NCI-H1092 (cell line): ENCODE results near the gene LBHD1.
"Not testable (repeated sequence)": the region's sequence is repeated elsewhere in the genome, so short reads cannot be mapped to it uniquely, and the experiment has no call there.

Experiments used
- DNase-seq: peaks from one replicate; lab custom pipeline; 2025; lab: John Stamatoyannopoulos, UW

Gene LBHD1

DNA sequence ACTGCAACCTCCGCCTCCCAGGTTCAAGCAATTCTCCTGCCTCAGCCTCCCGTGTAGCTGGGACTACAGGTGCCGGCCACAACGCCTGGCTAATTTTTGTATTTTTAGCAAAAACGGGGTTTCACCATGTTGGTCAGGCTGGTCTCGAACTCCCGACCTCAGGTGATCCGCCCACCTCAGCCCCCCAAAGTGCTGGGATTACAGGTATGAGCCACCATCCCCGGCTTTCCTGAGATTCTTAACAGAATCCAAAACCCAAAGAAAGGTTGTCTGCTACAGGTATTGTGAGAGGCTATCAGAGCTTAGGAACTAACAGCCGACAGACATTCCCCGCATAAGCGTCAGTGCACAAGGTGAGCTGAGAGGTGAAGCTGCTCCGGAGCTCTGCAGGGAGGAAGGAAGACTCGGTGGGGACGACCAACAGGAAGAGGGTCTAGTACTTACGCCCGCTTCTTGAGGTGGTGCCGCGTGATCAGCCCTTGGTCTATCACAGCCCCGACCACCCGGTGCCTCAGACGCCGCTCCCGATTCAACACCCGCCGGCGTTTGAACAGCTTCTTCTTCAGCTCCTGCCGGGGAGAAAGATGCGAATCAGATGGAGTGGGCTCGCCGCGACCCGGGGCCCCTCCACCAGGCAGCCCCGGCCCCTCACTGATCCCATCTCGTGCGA is 7.5 kb downstream of the LBHD1 start:
- peak; percentile 69 for DNase-seq

DNA sequence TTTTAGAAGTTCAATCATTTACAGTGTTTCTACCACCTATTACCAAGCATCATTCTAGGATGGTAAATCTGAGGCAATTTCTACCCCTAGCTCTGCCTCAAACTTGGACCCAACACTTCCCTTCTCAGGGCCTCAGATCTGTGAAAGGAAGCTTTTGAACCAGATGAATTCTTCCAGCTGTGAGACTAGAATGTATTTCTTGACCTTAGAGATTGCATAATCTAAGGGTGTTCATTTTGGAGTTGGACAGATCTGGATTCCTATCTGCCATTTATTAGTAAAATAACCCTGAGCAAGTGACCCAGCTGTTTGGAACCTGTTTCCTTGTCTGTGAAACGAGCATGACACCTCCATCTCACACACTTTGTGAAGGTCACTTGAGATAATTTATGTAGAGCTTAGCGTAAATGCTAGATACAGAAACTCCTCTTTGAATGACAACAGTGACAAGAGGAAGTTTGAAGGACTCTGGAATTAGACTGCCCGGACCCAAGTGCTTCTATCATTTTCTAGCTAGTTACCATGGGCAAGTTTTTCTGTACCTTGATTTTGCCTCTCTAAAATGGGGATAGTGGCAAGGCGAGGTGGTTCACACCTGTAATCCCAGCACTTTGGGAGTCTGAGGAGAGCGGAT is 15.2 kb downstream of the LBHD1 start:
- no peak for DNase-seq

DNA sequence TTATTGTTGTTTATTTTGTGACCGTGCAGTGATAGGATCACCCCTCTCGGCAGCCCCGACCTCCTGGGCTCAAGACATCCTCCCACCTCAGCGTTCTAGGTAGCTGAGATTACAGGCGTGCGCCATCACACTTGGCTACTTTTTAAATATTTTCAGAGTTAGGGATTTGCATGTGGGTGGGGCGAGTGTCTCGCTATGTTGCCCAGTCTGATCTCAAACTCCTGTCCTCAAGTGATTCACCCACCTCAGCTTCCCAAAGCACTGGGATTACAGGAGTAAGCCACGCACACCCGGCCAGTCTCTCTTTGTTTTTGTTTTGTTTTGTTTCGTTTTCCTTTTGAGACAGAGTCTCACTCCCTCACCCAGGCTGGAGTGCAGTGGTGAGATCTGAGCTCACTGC is 17.8 kb downstream of the LBHD1 start:
- DNase-seq = no peak

DNA sequence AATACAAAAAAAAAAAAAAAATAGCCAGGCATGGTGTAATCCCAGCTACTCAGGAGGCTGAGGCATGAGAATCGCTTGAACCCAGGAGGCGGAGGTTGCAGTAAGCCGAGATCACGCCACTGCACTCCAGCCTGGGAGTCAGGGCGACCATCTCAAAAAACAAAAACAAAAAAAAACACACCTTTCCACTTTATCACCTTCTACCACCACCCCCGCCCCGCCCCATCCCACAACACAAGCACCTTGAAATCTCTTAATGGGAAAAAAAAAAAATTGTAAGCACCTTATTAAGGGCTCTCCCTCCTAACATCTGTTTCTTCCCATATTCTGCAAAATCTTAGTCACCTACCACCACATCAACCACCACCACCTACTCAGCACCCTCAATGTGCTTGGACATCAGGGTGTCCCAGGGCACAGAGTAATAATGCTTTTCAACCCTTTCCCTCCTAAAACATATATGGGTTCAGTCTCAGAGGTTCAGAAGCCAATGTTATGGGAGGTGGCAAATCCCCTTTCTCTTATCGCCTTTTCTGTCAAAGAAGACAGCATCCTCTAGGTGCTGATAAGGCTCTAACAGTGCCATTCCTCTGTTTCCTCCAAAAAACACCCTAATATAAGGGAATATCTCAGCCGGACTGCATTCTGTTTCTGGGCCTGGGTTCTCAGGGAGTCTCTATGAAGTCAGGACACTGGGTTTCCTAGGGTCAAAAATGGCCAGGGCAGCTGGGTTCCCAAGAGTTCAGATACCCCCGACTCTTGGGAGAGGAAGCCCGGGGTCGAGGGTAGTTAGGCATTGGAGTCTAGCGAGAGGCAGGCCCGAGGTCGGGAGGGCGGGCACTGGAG is 19.7 kb downstream of the LBHD1 start:
- DNase-seq = no peak

DNA sequence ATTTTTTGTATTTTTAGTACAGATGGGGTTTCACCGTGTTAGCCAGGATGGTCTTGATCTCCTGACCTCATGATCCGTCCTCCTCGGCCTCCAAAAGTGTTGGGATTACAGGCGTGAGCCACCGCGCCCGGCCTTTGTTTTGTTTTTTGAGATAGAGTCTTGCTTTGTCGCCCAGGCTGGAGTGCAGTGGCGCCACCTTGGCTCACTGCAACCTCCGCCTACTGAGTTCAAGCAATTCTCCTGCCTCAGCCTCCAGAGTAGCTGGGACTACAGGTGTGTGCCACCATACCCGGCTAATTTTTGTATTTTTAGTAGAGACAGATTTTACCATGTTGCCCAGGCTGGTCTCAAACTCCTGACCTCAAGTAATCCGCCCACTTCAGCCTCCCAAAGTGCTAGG is 21.8 kb downstream of the LBHD1 start:
- not testable (repeated sequence) for DNase-seq

DNA sequence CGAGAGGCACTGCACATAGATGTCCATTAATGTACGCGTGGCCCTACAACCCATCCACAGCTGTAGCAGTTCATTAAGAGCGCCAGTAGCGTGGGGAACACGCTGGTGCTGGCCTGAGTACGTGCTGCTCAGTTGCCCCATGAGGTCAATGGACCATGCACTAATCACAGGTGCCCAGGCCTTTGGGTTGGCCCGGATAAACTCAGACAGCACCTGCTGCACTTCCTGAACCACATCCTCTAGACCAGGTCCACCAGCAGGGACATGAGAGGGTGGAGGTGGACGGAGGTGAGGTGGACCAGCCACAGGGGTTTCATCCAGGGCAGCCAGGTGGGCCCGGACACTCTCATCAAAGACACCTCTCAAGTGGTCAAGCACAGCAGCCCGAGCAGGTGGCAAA is 22.6 kb downstream of the LBHD1 start:
- no peak for DNase-seq

DNA sequence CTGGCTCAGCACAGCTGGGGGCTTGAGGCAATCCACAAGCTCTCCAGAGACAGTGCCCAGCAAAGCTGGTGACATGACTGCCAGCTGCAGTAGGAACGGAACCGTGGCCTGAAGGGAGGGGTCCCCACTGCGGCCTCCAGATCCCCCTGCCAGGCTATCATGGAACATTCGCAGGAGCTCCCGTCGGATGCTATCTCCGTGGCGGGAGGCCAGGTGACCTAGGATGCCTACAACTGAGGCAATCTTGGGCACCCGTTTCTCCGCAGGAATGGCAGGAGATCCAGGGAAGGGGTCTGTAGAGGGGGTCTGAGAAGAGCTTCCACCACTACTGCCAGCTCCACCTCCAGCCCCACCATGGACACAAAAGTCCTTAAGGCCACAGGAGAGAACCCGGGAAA is 23.1 kb downstream of the LBHD1 start:
- no peak for DNase-seq

DNA sequence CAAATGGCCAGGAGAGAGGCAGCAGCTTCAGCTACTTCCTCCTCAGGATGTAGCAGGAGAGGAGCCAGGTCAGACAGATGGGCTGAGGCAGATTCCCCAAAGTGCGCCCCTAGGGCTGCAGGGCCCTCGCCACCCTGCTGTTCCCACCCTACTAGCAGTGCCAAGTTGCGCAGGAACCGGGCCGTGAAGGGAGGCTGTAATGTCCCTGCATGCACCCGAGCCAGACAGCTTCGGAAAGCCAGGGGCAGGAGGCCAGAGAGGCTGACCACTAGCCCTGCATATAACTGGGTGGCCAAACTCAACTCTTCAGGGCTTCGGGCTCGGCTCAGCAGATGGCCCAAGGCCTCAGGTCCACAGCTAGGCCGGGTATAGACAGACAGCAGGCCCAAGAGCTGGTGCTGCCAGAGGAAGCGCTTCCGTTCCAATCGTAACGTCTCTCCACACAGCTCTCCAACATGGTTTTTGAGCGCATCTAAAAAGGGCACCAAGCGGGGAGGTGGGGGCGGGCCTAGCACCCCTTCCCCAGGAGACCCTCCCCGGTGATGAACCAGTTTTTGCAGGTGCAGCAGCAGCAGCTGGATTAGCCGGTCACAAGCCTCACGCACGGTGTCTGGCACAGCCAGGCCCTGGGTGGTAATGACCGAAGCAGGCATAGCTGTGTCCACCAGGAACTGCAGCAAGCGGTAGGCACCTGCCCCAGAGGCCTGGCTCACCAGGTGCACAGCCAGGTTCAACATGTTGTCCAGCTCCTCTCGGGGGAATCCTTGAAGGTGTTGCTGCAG is 23.7 kb downstream of the LBHD1 start:
- no peak for DNase-seq

DNA sequence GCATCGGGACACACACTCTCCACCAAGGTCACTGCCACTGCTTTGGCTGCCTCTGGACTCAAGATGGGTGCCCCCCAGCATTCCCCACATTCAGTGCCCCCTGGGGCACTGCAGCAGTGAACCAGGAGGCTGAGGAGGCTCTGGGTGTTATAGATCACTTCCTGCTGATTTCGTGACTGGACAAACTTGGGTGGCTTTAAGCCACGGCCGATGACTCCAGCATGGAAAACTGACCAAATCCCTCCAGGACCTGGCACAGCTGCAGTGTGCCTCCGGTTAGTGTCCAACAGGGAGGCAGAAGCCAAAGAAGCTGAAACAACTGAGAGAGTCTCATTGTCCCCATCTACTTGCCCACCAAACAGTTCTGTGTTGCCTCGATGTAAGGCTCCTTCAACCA is 24.5 kb downstream of the LBHD1 start:
- DNase-seq = no peak

DNA sequence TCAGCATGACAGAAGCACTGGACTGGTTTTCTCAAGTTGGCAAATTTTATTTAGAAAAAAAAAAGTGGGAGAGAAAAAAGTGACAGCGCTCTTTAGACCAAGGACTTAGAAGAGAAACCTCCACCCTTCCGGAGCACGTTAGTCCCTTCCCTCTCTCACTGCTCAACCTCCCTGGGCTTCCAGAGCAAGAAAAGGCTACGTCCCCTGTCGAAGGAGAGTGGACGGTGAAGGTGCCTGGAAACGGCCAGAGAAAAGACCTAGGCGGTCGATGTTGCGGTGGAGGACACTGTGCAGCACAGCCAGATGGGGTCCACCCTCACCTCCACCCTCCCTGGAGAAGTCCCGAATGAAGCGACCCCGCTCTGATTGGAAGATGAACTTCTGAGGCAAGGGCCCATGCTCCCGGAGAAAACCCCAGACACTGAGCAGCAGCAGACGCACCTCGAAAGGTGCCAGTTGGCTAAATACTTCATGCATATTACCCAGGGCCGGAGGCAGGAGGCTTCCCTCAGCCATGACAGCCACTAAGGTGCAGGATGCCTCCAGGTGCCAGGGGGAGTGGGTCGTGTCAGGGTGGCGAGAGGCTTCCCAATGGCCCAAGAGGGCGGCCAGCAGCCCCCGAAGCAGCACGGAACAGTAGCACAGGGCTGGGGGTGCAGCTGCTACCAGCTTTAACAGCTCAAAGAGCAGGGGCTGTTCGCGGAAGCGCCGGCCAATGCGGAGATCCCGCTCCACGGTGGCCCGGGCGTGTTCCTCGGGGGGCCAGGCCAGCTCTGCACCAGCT is 25.1 kb downstream of the LBHD1 start:
- no peak for DNase-seq

DNA sequence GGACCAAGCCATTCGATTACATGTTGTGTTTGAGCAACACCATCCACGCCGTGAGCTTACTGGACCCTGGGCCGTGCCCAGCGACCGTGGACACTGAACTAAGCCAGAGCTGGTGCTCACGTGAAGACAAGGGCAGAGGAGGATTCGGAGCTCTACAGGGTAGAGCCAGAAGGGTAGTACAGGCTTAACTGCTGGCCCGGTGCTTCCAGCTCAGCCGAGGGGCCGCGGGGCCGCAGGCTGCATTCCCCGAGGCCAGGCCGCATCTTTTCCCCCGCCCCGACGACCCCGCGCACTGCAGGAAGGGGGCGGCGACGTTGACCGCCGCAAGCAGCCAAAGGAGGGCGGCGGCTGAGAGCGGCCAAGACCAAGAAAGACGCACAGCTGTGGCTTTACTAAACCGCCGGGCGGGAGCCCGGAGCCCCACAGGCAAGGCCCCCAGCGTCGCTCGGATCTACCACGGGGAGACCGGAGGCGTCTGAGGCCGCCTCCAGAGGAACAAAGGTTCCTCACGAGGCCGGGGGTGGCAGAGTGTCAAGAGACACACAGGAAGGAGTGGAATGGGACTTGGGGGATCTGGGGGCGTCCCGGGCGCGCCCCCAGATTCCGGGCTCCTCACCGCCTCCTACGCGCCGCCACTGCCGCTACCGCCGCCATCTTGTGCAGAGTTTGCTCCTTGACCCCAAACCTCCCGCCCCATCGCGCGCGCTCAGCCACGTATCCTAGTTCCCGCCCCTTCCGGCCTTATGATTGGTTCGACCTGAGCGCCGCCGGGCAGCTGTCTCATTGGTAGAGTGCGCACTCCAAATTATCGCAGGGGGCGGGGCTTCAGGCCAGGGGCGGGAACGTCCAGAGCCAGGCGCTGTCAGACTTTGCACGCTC is 25.9 kb downstream of the LBHD1 start, which contains the start of gene GANAB:
TSS of gene GANAB (minus strand) at position 668 of the 879 bp plus-strand sequence. CDS start at position 654, 14 bp downstream.
- DNase-seq = peak; percentile 99

DNA sequence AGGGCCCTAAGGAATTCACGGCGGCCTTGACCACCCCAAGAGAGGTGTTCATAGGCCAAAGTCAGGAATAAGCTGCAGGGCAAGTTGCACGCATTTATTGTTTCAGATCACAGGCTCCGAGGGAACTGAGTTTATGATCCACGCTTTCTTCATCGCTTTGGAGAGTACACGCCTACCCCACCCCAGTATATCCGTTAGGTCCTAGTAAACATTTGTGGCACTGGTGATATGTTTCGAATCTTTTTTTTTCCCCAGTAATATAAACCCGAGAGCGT is 26.5 kb downstream of the LBHD1 start:
- DNase-seq = no peak

DNA sequence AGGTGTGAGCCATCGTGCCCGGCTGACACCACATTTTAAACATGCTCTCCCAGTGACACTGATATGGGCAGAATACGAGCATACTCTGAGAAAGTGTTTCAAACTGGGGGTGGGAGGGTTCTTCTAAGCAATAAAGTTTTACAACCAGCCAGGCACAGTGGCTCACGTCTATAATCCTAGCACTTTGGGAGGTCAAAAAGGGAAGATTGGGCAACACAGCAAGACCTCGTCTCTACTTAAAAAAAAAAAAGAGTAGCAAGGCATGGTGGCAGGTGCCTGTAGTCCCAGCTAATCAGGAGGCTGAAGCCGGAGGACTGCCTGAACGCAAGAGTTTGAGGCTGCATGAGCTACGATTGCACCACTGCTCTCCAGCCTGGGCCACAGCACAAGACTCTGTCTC is 27.8 kb downstream of the LBHD1 start:
- DNase-seq = no peak

DNA sequence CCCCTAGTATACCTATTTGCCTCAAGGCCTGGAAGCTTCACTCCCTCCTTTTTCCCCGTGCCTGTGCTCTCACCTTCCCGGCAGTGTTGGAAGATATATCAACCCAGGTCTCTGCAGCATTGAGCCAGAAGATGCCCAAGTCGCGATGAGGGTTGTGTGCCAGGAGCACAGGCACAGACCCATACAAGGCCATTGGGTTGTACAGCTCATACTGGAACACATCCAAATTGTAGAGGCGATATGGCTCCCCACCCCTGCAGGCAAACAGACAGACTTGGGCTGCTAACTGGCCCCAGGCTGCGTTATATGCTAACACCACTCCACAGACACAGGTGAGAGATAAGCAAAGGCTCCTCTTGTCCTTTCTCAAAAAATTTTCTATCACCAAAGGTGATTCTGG is 39.6 kb downstream of the LBHD1 start:
- no peak for DNase-seq

DNA sequence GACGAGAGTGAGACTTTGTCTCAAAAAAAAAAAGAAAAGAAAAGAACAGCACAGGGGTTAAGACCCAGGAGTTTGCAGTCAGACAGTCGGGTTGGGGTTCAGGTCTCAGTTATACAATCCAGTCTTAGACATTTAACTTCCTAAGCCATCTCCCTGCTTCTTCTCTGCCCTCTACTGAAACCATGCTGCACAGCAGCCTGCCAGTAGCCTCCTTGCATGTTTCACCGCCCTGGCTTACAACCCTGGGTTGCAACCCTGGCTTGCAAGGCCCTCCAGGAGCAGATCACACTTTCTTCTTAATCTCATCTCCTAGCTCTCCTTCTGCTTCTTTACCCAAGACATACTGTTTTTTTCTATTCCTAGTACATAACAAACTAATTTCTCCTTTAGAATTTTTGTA is 44.4 kb downstream of the LBHD1 start:
- no peak for DNase-seq

DNA sequence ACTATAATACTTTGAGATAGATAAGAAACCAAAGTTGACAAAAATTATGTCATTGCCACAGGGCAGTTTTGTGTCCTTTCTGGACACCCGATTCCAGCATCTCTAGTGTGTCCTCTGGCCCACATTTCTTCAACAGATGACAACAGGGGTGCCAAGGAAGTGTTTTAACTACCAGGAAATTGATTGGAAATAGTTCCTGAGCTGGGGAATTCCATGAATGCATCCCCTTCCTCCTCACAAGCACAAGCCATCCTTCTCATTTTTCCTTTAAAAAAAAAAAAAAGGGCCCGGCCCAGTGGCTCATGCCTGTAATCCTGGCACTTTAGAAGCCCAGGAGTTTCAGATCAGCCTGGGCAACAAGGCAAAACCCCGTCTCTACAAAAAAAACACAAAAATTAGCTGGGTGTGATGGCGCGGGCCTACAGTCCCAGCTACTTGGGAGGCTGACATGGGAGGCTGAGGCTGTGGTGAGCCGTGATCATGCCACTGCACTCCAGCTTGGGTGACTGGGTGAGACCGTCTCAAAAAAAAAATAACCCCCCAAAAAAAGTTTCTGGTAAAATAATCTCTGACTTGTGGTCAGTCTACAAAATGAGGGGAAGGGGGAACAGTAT is 49.5 kb downstream of the LBHD1 start:
- DNase-seq = no peak

DNA sequence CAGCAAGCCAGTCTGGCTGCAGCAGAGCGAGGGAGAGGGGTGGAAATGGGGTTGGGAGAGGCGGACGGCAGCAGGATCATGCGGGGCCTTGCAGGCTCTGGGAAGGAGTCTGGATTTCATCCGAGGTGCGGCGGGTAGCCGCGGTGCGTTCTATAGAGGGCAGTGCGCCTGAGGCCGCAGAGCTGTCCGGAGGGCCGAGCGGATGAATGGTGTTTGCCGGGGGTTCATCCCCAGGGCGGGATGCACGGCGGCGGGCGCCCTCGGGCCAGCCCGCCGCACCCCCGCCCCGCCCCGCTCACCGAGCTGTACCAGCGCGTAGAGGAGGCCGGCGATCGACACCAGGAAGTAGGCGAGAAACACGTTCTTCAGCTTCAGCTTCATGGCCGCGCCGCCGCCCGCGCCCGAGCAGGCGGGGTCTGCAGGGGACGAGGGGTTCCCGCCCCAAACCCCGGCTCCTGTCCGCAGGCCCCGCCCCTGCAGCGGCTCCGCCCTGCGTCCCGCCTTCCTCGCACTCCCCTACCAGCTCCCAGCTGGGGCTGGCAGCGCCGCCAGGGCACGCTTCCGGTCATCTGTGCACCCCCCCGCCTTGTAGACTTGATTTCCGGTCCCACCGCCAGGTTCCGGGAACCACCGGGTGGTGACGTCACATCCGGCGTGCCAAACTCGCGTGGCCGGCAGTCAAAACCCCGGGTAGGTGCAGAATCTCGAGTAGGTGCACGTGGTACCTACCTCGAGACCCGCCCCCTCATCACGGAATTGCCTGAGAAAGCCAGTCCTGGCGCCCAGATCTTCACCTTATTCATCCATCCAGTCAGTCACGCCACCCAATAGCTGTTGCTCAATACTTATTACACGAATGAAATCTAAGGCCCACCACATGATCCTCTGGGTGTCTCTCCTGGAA is 50.2 kb downstream of the LBHD1 start, which contains the start of gene B3GAT3:
TSS of gene B3GAT3 (minus strand) at position 420 of the 904 bp plus-strand sequence. CDS start at position 381, 39 bp downstream.
- DNase-seq = peak; percentile 99

DNA sequence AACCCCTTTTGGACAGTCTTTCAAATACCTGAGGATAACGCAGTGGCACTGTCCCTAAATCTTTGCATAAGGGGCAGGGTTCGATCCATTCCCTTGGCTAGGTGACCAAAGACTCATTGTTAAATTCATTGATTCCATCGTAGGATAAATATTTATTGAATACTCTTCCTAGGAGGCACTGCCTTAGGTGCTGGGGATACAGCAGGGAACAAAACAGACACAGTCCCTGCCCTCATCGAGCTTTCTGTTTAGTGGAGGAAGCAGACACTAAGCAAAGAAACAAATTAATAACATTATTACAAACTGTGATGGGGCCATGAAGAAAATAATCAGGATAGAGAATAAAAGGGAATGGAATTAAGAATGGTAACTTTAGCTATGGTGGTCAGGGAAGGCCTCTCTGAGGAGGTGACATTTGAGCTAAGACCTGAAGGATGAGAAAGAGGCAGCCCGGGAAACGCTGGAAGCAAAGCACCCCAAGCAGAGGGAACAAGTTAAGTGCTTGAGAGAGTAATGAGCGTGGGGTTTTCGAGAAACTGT is 51.0 kb downstream of the LBHD1 start:
- no peak for DNase-seq

DNA sequence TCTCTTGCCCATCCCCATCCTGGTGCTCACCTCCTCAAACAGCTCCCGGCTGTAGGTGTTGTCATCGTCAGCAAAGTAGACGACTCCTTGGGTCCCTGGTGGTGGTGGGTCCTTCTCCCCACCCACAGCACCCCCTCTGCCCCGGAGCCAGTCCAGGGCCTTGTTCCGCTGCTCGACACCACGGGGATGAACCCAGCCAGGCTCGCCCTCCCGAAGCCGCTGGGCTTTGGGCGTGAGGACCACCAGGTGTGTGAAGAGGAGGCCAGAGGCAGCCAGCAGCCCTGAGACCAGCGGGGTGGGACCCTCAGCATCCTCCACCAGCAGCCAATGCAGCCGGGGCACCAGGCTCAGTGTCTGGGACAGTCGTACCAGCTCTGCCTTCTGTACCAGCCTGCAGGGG is 55.1 kb downstream of the LBHD1 start:
- not testable (repeated sequence) for DNase-seq
